A204.1 (cell line): ENCODE results near the gene SLC9A3.
"Not testable (repeated sequence)": the region's sequence is repeated elsewhere in the genome, so short reads cannot be mapped to it uniquely, and the experiment has no call there.

ENCODE experiments used
- FAIRE-seq: peaks from 2 replicates; lab custom pipeline; 2012; peaks lifted over from hg19 to GRCh38; lab: Jason Lieb, UNC

SLC9A3 gene

GRCh38 chr5:524973-525761 is 918 bp upstream of the SLC9A3 start:
- no peak for FAIRE-seq

DNA sequence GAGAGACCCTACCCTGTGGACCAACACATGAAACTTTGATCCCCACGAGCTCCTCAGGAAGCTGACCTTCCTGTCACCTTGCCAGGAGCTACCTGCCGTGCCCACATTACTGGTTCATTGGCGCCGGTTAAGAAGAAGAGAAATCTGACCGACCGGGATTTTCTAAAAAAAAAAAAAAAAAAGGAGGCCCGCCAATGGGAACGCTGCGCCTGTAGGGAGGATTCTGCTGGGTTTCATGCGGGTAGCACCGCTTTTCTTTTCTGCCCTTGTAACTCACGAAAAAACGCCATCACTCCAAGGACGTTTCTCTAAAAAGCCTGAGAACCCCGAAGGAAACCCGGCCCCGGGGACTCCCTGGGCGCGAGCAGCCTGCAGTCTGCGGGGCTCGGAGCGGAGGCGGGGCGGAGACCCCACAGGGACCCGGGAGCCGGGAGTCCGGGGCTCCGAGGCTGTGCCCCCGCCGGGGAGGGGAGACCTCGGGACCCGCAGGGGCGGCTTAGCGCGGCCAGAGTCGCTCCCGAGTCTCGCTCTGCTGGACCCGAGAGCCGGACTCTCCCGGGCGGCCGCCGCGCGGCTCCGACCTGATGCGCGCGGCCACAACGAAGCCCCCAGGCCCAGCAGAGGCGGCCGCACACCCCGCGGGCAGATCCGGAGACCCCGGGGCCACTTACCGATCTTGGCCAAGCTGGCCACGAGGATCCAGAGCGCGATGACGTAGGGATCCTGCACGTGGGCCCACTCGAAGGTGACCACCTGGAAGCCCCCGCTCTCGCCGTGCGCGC is 617 bp downstream of the SLC9A3 start:
- no peak for FAIRE-seq

DNA sequence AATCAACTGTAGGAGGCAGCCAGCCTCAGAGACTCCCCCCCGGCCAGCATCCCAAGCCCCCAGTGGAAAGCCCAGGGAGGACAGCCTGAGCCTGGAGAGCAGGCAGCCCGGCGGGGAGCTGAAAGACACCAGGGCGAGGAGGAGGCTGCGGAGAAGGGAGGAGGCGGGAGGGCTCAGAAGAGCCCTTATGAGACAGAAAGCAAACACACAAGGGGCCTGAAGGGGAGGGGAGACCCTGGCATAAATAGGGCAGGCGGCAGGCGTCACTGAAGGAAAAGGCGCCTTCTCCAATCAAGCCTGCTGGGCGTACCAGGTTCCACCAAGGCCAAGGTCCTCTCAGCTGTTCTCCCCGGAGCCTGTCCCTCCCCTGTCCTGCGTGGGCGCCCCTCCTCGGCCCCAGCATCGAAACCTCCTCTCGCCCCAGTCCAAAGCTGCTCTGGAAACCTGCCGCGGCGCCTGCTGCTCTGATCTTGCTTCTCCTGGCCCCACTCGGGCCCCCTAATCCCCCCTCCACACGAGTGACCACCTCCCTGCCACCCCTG is 1.3 kb downstream of the SLC9A3 start:
- no peak for FAIRE-seq

DNA sequence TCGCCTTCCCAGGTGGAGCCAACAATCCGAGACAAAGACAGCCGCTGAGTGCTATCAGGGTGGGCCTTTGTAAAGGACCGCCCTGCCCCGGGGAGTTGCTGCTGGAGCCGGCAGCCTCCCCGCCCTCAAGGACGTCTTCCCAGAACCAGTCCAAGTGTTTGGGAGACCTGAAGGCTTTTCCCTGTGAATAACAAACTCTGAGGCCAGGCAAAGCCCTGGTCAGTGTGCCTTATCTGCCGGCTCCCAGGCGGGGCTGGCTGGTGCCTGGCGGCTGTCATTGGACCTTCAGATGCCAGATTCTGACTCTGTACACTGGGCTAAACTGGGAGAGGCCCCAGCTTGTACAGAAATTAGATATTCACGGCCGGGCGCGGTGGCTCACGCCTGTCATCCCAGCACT is 2.1 kb downstream of the SLC9A3 start:
- FAIRE-seq, result no peak

DNA sequence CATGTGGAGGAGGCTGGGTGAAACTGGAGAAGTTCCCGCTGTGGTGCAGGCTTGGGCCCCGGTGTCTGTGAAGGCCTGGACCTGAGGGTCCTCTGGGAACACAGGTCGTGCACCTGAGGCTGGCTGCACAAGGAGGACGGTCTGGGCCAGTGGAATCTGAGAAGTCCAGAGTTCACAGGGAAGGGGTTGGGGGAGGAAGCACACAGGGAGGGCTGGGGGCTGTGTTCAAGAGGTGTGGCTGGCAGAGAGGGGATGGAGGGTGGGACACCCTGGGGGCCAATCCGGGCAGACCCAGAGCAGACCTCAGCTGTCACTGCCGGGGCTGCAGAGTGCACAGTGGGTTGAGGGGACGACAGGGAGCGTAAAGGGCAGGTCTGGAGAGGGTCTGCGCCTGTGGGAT is 2.6 kb downstream of the SLC9A3 start:
- FAIRE-seq, result no peak

- no peak for FAIRE-seq
Observed at GRCh38 chr5:520850-521226, 3.4 kb downstream of the SLC9A3 start.

DNA sequence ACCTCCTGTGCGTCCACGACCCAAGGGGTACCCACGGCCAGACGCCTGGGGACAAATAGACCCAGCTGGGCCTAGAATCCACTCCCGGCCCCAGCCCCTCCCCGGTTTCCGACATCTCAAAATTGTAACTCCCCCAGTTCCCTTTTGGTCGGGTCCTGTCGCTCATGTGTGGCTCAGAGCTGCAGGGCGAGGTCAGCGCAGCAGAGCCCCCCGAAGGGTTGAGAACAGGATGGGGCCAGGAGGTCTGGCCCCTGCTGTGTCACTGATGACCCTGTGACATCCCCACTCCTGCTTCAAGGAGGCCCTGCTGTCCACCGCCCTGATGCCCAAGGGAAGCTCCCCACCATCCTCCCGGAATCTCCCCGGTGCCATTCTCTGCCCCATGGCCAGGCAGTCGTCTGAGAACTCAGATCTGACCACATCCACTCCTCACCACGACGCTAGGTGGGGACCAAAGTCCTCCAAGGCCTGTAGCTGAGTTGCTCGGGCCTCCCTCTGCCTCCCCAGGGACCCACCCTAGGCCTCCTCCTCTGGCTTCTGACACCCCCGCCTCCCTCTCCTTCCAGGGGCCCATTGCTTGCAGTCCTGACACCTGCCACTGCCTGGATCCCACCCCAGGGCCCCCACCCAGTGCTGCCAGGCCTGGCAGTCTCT is 3.9 kb downstream of the SLC9A3 start:
- FAIRE-seq, result no peak

GRCh38 chr5:518721-519120 is 5.5 kb downstream of the SLC9A3 start:
- FAIRE-seq, result no peak

DNA sequence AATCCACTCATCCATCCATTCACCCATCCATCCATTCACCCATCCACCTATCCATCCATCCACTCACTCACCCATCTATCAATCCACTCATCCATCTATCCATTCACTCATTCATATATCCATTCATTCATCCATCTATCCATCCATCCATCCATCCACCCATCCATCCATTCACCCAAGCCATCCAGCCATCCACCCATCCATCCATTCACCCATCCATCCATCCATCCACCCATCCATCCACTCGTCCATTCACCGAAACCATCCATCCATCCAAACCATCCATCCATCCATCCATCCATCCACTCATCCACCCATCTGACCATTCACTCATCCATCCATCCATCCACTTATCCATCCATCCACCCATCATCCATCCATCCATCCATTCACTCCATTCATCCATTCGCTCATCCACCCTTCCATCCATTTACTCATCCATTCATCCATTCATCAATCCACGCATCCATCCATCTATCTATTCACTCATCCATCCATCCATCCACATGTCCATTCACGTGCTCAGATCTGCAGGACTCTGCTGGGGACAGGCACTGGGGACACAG is 6.6 kb downstream of the SLC9A3 start:
- FAIRE-seq, result no peak

DNA sequence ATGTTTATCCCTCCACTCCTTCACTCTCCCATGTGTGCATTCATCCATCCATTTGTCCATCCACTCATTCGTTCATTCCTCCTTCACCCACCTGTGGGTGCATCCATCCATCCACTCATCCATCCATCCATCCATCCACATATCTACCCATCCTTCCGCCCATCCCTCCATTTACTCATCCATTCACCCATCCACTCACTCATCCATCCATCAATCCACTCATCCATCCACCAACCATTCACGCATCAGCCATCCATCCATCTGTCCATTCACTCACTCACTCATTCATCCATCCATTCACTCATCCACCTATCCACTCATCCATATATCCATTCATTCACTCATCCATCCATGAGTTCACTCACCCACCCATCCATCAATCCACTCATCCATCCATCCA is 7.3 kb downstream of the SLC9A3 start:
- FAIRE-seq, result no peak

DNA sequence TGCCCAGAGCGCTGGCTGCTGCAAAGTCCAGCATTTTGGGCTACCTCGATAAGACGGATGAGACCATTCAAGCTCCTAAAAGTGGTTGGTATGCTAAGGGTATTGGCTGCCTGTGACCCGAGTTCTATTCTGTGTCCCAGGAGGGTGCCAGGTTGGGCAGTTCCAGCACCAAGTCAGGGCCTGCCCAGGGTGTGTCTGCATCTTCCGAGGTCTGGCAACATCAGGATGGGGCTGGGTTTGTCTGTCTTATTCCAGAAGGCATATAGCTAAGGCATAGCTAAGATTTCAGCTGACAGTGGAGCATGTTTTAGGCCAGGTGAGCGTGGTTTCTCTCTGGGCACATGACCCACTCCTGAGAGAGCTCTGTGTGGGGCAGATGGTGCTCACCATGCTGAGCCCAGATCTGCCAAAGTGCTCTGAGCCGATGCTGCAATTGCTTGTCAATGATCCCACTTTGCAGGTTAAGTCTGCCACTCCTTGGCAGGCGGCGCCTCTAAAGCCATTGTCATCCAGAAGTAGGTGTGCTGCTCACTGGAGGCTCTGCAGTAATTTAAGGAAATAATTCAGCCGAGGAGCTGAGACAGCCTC is 7.8 kb downstream of the SLC9A3 start:
- FAIRE-seq, result no peak

- no peak for FAIRE-seq
Observed at GRCh38 chr5:515273-515836, 8.9 kb downstream of the SLC9A3 start.

DNA sequence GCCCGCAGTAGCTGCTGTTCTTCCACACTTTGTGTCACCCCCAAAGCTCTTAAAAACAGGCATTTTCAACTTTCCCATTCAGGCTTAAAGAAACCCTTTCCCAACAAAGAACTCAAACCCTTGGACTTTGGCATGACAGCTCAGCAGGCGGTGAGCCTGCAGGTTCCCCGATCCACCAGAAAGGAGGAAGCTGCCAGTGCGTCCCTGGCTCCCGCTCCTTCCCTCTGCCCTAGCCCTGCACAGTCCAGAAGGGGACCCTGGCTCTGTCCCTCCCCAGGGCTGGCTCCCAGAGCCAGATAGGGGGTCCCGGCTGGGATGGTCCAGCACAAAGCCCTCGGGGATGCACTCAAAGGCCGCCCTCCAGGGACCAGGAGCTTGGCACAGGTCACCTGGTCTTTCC is 9.6 kb downstream of the SLC9A3 start:
- no peak for FAIRE-seq

DNA sequence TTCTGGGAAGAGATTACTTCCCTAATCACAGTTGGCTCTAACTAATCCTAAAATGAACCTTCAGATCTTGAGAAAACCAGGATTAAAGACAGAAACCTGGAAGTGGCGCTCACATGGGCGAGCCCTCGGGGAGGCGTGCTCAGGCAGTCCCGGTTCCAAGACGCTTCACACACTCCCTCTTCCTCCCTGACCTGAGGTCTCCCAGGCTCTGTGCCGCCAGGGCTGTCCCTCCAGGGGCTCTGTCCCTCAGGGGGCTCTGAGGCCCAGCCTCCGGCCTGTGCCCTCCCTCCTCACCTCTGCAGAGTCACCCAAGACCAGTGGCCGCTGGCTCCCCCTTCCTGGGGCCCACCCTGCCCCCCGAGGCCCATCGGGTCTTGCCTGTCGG is 10.2 kb downstream of the SLC9A3 start:
- no peak for FAIRE-seq

DNA sequence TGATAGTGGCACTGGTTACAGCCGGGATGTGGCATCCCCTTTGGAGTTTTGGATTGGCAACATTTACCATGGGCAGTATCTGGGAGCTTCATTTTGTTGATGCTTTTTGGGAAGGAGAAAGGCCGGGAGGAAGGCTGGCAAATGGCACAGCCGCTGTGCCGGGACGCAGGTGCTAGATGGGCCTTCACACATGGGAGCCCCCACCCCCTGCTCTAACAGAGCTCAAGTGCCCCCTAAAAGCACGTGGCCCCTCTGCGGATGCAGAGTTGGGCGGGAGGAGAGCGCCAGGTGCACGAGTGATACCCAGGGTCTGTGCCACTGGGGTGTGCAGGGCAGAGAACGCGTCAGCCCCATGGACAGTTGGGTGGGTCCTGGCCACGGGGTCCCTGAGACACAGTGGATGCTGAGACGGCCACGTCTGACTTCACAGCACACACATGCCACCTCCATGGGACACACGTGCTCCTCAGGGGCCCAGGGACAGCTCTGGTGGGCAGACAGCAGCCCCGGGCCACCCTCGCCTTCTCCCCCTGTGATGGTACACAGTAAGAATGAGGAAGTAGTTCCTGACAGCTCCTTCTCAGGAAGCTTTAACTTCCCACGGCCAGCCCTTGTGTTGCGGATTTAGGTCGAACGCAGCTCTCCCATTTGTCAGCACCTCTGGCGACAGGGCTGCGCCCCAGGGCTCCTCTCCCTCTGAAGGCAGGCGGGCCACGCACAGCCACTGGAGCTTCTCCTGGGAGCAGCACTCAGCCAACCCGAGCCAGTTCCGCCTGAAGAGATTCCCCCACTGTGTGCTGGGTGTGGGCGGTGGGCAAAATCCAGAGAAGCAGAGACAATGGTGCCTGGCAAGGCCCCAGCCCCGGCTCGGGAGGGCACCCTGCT is 10.8 kb downstream of the SLC9A3 start:
- FAIRE-seq, result no peak

DNA sequence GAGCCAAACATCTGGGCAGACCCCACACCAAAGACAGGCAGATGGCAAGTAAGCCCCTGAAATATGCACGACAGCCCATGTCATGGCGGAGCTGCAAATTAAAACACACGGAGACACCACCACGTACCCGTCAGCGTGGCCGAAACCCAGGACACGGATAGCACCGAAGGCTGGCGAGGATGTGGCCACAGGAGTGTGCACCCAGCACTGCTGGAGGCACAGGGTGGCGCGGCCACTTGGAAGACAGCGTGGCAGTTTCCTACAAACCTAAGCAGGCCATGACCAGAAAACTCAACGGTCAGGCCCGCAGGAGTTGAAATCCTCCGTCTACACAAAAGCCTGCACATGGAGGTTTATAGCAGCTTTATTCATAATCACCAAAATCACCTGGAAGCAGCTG is 12.8 kb downstream of the SLC9A3 start:
- no peak for FAIRE-seq

GRCh38 chr5:510521-510920 is 13.7 kb downstream of the SLC9A3 start:
- FAIRE-seq, result no peak

DNA sequence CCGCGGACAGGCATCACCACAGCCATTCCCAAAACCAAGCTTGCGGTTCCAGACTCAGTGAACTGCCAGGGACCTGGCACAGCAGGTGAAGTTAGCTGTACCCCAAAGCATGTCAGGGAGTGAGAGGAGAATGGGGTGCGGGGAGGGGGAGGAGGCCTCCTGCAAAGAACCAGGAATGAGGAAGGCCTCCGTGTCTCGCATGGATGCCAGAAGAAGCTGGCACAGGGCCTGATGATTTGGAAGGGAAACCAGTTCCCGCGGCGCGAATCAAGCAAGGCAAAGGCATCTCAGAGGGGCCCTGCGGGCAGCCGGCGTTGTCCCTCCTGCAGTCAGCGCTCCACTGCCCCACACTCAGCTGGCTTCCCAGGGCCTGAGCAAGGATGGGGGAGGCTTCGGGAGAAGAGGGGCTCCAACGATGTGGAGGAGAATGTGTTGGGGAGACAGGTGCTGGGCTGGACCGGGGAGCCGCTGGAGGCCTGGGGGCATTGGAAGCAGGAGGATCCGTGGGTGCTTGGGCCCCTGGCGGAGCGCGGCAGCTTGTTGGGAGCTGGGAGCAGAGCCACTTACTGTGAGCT is 14.6 kb downstream of the SLC9A3 start:
- FAIRE-seq, result no peak

- FAIRE-seq, result not testable (repeated sequence)
Observed at GRCh38 chr5:507986-508575, 16.2 kb downstream of the SLC9A3 start.

GRCh38 chr5:505951-506525 is 18.2 kb downstream of the SLC9A3 start:
- FAIRE-seq, result no peak
